ENCODE measurements around the gene OSBPL9. TPM values are rescaled to one million over a fixed set of nuclear protein-coding genes. Genes with fewer than 3 reads are reported as not detected.
"Not testable (repeated sequence)": the region's sequence is repeated elsewhere in the genome, so short reads cannot be mapped to it uniquely, and the experiment has no call there.

The OSBPL9 gene
- total and polyA plus RNA-seq, 9 of the 15 experiments (the other 6 are each of a cell fraction or from before 2014, with no cell fraction given): 43.9 to 217 (median 170) TPM

GRCh38 chr1:51733426-51733774, 116.5 kb downstream of the OSBPL9 start:
- peaks cover 96% of the 10 kb centered on the region for H3K79me2 ChIP-seq (ENCODE audit: control insufficient read depth, insufficient read depth, low read length)
- peak overlapping the region; percentile 79 for H3K4me2 ChIP-seq (ENCODE audit: insufficient read depth, low read length)
- ATAC-seq; DNase-seq (ENCODE audit: extremely low read depth in 1 of 4, low spot score in 3 of 4); H3K9me3 ChIP-seq (replicated peaks; ENCODE audit: control insufficient read depth, insufficient read depth, low read depth, low read length); H2AFZ ChIP-seq (ENCODE audit: low read depth, low read length); H3K36me3 ChIP-seq (ENCODE audit: control insufficient read depth, insufficient read depth, low read length); H3K9me1 ChIP-seq (ENCODE audit: control insufficient read depth, insufficient read depth, low read length); H3K4me3 ChIP-seq; H3K27me3 ChIP-seq (ENCODE audit: control insufficient read depth in 2 of 2, insufficient read depth in 2 of 2, low read length in 2 of 2); BruUV-seq (replicated peaks); in situ Hi-C loops (cut with MboI); FAIRE-seq; CTCF ChIA-PET (ENCODE audit: low intra/inter-chr PET ratio): not testable (repeated sequence)
- peaks cover 14% of the 10 kb centered on the region; the same call in 1 of the 2 replicates for H4K20me1 ChIP-seq (replicated peaks; ENCODE audit: control insufficient read depth, insufficient read depth, low read length)
- POLR2A ChIA-PET: interaction anchor here (0.7 to 6.1 kb wide), 5 partner anchors 7 to 34 kb away, joined by 3 to 52 read pairs (median 4); no protein-coding TSS in a partner anchor
- intact Hi-C loops (cut with micrococcal nuclease): loop anchor here (5.0 to 10.0 kb wide), 2 partner anchors 34 to 759 kb away; partner anchors contain the start of gene CDKN2C
- WGBS (ENCODE audit: insufficient coverage, low coverage, missing lambda C conversion rate): 14% methylated on average over 7 of the region's 7 CpGs
- peaks cover 41 to 64% of the 10 kb centered on the region in 2 experiments for H3K4me1 ChIP-seq (replicated peaks in 1 of 2; ENCODE audit: control insufficient read depth in 2 of 2, insufficient read depth in 2 of 2, low read length in 2 of 2)
- peak overlapping the region; percentile 74 to 81; a peak in 3 of 4 replicates for H3K9ac ChIP-seq (ENCODE audit: insufficient read depth in 1 of 2, low read depth in 2 of 2, low read length in 2 of 2)
- peak overlapping the region; percentile 69; the same call in 2 of the 3 replicates for H3K27ac ChIP-seq (ENCODE audit: extremely low read depth, low read depth, low read length)
- TF ChIP-seq, protein P1, sequence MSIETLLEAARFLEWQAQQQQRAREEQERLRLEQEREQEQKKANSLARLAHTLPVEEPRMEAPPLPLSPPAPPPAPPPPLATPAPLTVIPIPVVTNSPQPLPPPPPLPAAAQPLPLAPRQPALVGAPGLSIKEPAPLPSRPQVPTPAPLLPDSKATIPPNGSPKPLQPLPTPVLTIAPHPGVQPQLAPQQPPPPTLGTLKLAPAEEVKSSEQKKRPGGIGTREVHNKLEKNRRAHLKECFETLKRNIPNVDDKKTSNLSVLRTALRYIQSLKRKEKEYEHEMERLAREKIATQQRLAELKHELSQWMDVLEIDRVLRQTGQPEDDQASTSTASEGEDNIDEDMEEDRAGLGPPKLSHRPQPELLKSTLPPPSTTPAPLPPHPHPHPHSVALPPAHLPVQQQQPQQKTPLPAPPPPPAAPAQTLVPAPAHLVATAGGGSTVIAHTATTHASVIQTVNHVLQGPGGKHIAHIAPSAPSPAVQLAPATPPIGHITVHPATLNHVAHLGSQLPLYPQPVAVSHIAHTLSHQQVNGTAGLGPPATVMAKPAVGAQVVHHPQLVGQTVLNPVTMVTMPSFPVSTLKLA (conservative IDR thresholded peaks at IDR 0.05): 0 out of 4 replicates have a peak, but pooled peaks of 1 of the 2 experiments have one; percentile 5
- TF ChIP-seq, protein P2, sequence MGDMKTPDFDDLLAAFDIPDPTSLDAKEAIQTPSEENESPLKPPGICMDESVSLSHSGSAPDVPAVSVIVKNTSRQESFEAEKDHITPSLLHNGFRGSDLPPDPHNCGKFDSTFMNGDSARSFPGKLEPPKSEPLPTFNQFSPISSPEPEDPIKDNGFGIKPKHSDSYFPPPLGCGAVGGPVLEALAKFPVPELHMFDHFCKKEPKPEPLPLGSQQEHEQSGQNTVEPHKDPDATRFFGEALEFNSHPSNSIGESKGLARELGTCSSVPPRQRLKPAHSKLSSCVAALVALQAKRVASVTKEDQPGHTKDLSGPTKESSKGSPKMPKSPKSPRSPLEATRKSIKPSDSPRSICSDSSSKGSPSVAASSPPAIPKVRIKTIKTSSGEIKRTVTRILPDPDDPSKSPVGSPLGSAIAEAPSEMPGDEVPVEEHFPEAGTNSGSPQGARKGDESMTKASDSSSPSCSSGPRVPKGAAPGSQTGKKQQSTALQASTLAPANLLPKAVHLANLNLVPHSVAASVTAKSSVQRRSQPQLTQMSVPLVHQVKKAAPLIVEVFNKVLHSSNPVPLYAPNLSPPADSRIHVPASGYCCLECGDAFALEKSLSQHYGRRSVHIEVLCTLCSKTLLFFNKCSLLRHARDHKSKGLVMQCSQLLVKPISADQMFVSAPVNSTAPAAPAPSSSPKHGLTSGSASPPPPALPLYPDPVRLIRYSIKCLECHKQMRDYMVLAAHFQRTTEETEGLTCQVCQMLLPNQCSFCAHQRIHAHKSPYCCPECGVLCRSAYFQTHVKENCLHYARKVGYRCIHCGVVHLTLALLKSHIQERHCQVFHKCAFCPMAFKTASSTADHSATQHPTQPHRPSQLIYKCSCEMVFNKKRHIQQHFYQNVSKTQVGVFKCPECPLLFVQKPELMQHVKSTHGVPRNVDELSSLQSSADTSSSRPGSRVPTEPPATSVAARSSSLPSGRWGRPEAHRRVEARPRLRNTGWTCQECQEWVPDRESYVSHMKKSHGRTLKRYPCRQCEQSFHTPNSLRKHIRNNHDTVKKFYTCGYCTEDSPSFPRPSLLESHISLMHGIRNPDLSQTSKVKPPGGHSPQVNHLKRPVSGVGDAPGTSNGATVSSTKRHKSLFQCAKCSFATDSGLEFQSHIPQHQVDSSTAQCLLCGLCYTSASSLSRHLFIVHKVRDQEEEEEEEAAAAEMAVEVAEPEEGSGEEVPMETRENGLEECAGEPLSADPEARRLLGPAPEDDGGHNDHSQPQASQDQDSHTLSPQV (IDR thresholded peaks at IDR 0.05): peak; percentile 41
- 0 out of 2 replicates have a peak, but pooled peaks have one; percentile 29 for TF ChIP-seq CUX1 (CRISPR knock-in tag; IDR thresholded peaks at IDR 0.05)
- TF ChIP-seq ZKSCAN1 (IDR thresholded peaks at IDR 0.05; ENCODE audit: low read depth, low read length): 0 out of 2 replicates have a peak, but pooled peaks have one; percentile 4
- peak; percentile 49 for TF ChIP-seq CHD1 (IDR thresholded peaks at IDR 0.05; ENCODE audit: low read length)
- peak; percentile 32; the same call in 1 of the 2 replicates for TF ChIP-seq DMBX1 (CRISPR knock-in tag; IDR thresholded peaks at IDR 0.05; ENCODE audit: borderline replicate concordance)
